NOMO-1 treated with DMSO at 0.1 percent for 48 hours (cell line): Measurements from ENCODE around the gene GOSR2.
"Not testable (repeated sequence)": the region's sequence is repeated elsewhere in the genome, so short reads cannot be mapped to it uniquely, and the experiment has no call there.

Source experiments
- DNase-seq: peaks from one replicate; lab custom pipeline; 2025; ENCODE audit not compliant: unreplicated experiment; lab: John Stamatoyannopoulos, UW

The GOSR2 gene

DNA sequence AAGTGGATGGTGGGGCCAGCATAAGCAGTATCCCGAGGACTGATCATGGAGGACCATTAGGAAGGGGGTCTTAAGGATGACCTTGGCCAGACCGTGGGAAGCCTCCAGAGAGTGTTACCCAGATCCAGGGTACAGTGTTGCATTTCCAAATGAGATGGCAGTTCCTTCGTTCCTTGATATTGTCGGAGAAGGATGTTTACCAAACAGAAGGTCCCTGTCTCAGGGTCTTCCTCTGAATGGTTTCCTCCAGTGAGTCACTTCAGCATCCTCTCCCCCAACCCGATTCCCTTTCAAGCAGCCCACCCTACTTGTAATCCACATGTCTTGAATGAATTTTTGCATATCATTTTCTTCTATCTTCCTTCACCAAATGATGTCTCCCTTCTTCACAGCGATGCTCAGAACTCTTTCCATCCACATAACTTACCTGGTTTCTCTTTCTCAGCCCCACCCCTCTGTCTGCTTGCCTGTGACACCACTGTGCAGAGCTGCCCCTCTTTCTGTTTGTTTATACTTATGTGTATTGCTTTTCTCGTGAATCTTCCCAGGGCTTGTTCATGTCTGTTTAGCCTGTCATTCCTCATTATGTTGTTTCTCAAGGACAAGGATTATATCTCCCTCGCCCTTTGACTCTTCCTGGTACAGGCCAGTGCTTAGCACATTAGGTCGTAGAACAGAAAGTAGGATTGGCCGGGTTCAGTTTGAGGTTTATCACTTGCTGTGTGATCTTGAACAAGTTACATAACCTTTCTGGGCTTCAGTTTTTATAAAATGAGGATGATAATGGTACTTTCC lies 5.7 kb downstream of the GOSR2 start:
- no peak for DNase-seq

DNA sequence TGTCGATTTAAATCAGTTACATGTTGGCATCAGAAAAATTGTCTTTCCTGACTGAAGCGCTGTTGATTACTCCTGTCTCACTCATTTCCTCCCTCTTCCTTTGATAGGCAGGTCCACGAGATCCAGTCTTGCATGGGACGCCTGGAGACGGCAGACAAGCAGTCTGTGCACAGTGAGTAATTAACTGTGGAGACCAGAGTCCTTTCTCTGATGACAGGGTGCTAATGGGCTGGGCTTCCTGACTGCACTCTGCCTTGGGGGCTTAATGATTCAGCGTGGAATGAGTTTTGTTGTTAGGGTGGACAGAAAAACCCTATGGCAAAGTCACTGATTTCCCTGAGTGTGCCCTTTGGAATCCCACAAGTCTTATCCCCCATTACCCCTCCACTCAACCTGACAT lies 6.5 kb downstream of the GOSR2 start:
- DNase-seq: no peak

DNA sequence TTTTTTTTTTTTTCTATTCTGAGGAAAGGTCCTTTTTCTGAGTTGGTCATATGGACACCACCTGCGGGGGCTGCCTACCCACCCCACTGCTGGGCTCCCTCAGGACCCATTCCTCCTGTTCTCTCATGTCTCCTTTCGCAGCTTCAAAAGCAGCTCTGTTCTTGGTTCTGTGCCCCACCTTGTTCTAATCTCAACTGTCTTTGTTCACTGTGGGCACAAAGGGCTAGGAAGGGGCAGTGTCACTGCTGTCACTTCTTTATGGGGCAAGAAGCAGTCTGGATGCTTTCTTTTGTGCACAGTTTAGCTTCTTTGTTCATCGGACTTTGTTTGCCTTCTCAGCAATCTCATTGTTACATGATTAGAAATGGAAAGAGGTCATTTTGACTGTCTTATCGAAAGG lies 7.1 kb downstream of the GOSR2 start:
- DNase-seq: no peak

DNA sequence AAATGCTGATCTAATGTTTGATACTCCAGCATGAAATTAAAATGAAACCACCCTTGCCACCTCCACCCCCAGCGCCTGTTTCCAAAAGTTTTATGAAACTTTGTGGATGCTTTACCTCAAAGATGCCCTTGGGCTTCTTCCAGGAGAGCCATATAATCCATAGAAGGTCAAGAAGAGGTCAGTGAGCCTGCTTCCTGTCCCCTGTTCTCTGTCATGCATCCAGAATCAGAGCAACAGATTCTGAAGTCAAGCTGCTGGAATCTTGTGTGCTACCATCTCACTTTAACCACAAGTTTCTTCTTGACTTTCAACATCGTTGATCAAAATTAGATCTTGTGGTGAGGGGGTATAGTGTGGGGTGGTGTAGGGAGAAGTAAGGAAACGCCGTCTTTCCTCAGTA lies 8.6 kb downstream of the GOSR2 start:
- no peak for DNase-seq

DNA sequence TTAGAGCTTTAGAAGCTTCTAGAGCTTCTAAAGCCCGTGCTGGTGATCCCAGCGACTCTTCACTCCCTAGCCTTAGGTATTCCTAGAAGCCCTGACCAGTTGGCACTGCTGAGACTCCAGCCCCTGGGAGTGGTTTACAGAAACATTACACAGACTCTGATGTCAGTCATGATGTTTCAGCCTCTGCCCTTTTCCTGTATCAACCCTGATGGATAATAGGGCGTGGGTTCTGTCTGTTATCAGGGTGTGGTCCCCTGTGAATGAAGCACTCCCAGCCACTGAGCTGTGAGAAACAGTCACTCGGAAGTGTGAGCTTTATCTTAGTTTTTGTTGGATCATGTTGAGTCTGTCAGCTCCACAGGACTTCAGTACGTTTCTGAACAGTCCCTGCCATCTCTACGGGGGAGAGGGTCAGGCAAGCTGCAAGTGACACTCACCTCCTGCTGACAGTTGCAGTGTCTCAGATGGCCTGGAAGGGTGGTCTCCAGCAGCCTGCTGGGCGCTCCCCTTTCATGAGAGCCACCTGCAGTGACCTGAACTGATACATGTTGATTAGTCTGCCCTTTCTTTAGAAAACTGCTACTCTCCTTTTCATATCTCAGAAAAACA lies 12.8 kb downstream of the GOSR2 start:
- DNase-seq: no peak

DNA sequence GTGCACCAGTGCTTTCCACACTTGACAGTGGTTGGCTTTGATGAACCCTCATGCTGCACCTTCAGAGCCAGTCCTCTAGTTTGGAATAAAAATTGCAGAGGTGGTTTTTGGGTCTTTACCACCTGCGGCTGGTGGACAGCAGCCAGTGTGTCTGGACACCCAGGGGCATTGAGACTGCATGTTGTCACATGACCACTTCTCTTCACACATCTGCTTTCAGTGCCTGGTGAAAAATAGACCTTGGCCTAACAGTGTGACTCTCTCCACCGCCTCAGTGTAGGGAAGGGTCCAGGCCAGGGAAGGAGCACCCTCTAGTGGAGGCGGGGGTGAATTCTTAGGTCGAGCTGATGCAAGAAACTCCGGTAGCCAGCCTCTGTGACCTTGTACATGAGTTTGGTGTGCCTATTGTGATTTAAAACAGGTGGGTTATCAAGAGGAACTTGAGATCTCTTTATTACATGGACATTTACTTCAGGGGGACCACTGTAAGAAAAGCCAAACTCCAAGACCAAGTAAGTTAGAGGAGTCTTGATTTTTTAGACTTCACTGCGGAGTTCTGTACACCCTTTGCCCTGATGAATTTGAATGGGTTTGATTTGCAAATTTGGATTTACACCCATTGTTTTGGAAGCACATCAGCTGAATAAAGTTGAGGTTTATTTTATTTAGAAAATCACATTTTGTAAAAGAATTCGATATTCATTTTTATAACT lies 17.9 kb downstream of the GOSR2 start:
- DNase-seq: peak; percentile 61

DNA sequence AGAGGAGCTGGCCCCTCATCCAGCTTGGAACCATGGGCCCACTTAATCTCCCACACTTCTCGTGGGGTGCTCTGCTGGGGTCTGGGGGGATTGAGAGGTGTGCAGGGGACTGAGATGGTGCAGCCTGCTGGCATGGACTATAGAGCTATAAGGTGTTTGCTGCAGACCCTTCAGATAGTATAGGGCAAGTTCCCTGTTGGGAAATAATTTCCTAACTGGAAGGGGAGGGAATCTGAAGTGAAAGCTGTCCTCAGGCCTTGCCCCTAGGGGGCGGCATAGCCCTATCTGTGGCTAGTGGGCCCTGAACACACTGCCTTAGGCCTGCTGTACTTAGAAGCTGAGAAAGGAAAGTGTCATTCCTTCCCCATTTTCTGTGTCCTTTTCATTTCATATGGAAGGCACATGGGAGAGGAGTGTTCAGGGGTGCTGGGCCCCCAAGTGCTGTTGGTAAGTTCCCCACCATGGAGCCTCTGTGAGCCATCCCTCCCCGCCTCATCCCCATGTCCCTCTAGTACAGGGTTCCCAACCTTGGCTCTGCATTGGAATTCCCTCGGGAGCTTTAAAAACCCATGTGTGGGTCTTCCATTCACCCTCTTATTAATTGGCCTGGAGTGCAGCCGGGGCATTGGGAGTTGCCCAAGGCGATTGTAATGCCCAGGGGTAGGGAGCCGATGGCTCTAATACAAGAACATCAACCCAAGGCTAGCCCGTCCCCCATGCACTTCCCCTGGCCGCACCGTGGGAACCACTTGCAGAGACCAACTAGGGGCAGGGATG lies 19.7 kb downstream of the GOSR2 start:
- DNase-seq: peak; percentile 53

DNA sequence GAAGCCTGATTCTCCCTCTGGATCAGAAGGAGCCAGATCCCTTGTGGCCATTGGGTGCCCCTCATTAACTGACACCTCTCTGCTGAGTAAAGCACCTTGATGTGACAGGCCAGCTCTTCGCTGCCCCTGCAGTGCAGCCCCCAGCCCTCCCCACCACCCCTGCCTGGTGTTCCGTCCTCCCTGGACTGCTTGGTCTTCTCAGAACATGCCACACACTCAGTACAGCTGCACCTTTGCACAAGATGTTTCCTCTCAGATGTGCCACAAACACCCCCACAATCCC lies 20.2 kb downstream of the GOSR2 start:
- DNase-seq: no peak

DNA sequence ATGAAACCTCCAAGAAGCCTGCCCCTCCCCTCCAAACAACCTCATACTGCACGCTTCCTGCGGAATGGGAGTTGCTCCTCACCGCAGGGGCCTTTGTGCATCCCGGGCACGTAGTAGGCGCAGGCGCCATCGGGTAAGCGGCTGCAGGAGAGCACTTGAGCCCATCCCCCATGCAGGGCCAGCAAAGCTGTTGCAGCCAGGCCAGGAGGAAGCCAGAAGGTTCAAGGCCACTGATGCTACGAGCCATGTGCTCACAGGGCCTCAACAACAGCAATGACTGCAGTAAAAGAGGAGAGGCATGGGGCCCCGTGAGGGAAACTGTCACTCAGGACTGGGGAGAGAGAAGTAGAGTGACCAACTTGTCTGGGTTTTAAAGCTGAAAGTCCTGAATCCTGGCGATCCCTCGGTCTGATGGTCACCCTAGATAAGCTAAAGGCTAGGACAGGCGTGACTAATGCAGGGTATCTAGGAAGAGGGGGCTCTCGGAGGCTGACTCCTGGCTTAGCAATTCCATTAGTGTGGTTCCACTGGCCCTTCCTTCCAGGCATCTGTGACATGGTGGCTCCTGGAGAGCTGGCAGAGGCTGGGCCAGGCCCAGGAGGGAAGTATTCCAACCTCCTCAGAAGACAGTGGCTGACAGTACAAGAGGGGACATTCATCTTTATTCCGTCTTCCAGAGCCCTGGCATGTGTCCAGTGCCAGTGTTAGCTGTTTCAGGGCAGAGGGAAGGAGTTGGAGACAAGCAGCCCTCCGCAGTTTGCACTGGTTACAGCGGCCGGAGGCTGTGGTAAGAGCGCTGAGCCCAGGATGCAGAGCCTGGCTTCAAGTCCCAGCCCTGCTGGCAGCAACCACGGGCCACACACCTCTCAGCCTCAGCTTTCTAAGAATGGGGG lies 20.8 kb downstream of the GOSR2 start:
- no peak for DNase-seq

DNA sequence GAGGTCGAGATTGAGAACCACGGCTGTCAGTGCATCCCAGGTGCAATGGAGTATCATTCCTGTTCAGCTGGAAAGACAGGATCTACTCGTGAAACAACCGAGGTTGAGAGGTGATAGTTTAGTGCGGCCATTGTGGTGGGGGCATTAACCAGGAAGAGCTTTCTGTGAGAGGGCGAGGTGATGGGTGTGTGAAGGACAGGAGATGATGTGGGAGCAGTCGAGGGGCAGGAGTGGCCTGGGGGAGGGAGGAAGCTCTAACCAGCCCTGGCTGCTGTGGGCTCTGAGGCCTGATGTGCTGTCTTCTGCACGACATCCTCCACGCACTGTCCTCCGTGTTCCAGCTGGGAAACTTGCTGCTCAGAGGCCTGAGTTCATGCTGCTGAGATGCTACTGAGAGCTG lies 22.0 kb downstream of the GOSR2 start:
- no peak for DNase-seq

DNA sequence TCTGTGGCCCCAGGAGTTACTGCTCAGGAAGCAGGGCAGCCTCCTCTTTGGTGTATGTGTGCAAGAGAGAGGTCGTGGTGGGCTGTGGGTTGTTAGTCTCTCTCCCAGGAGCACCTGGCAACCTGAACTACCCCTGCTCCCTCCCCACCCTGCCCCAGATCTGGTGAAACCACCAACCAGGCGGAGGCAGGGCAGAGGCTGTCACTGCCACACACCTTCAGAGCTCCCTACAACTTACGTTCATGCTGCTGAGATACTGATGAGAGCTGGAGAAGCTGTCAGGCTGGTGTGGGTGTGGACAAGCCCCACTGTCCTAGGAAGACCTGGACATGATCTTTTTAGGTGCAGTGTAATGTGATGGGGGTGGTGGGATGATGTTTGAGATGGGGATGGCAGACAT lies 24.3 kb downstream of the GOSR2 start:
- no peak for DNase-seq

DNA sequence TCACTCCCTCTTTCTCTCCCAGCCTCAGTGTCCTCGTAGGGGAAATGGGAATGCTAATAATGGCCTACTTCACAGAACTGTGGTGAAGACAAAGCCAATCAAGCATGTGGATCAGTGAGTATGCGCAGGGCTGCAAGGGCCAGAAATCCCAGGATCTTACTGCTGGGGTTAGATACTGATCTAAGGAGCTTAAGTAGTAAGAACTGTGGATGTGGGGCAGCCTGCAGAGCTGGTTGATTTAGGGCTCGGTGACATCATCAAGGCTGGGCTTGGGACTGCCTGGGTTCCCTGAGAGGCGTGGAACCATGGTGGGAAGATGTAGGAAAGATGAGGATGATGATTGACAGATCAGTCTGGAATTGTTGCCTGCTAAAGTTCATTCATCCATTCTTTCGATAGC lies 25.6 kb downstream of the GOSR2 start:
- no peak for DNase-seq

DNA sequence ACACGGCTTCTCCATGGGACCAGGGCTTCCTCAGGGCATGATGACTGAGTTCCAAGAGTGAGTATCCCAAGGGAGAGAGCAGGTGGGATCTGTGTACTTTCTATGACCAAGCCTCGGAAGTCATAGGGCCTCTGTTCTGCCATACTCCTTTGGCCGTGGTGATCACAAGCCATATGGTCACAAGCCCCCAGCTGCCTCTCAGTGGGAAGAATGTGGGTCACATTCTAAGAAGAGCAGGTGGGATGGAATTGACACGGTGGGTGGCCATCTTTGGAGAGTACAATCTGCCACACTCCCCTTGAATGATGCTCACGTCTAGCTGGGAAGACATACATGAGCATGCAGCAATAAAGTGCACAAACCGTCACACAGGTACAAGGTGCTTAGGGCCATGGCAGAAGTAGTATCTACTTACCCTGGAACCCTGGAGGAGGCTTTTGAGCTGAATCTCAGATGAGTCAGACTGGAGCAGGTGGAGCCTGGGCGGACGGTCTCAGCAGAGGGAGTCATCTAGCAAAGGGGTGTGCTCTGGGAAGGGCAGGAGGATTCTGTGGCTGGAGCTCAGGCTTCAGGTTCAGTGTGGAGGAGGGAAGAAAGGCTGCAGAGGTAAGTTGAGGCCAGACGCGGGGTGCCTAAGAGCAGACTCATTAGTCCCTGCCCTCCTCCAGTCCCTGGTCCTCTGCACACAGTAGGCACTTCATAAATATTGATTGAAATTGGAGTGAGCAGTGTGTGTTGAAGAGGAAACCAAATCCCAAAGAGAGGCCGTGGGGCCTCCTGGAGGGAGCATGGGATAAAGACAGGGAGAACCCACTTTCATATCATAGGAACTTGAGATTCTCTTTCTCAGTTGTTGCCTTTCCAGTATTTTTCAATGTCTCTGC lies 26.6 kb downstream of the GOSR2 start:
- no peak for DNase-seq

DNA sequence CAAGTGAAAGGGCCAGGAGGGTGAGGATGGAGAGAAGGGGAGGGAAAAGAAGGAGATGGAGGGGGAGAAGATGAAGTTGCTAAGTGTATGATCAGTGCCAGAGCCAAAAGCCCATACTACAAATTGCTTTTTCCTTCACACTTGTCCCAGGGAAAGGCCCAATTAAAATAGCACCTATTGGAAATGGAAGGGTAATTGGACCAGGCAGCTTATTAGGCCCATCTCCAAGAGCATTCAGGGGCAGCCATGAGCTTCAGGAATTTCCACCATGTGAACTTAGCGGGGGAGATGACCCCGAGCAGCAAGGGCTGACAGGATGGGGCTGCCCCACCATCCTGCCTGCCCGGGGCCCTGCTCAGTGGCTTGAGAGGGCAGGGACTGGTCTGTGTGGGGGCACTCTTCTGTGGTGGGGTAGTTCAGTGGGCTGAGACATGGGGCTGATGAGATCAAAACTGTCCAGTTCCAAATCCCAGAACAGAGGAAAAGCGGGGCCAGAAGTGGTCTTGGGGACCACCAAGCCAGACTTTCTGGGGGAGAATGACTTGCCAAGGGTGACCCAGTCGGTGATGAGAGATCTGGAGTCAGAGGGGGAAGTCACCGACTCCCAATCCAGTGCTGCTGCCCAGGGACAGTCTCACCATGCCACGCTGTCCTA lies 27.5 kb downstream of the GOSR2 start:
- no peak for DNase-seq

DNA sequence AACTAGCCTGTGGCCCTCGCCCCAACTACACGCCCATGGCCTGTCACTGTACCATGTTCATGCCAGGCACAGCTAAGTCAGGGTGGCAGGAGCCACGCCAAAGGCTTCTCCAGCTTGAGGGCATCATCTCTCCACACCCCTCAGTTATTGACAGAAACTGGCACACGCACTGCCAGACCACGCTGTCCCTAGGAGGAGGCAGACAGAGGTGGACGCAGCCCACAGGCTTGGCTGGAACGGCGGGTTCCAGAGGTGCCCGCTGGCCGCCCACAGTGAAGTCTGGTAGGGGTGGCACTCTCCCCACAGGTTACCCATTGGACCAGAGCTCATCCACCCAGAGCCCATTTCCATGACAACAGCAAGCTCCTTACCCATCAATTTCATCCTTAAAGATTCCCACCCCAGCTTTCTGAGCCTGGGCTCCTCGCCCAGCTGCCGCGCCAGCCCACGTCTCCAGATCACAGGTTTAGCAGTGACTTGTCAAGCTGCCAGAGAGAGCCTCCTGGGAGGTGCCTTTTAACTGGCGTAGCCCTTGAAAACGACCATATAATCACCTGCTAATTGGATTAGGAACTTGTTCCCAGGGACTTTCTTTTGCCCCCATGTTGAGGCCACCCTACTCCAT lies 28.1 kb downstream of the GOSR2 start:
- DNase-seq: no peak

DNA sequence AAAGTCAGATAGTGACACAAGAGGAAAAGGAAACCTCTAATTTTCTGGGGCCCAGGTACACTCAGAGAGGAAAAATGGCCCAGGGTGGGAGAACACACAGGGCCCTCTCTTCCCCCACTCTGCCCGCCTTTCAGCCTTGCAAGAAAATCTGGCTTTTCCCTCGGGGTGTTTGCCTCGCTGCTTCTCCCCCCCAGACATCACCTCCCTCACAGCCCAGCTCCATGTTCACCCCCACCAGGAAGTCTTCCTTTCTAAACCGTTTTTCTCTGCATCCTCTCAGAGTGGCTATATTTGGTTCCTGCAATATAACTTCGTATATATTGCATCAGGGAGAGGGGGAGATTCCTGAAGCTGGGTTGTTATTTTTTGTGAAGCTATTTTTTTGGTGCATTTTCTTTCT lies 28.7 kb downstream of the GOSR2 start:
- DNase-seq: no peak

DNA sequence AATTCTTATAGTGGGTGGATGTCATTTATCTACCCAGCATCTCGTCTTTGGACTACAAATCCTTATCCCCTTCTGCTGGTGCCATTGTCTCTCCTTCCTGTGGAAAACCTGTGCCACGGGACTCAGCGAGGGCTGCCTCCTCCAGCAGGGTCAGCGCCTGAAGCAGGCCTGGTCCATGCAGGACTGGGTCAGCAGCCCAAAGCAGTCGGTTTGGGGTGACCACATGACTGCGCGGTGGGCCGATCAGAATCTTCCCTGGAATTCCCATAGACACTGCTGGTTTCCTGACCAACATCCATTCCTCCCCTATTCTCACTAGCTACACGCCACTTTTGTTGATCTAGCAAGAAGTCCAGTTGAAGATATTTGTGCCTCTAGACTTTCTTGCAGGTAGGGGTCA lies 29.2 kb downstream of the GOSR2 start:
- no peak for DNase-seq

DNA sequence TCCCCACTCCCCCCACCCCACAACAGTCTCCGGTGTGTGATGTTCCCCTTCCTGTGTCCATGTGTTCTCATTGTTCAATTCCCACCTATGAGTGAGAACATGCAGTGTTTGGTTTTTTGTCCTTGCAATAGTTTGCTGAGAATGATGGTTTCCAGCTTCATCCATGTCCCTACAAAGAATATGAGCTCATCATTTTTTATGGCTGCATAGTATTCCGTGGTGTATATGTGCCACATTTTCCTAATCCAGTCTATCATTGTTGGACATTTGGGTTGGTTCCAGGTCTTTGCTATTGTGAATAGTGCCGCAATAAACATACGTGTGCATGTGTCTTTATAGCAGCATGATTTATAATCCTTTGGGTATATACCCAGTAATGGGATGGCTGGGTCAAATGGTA lies 30.2 kb downstream of the GOSR2 start:
- not testable (repeated sequence) for DNase-seq
